Measurements from ENCODE around the gene DENND4B.

- TF ChIP-seq, protein P1, sequence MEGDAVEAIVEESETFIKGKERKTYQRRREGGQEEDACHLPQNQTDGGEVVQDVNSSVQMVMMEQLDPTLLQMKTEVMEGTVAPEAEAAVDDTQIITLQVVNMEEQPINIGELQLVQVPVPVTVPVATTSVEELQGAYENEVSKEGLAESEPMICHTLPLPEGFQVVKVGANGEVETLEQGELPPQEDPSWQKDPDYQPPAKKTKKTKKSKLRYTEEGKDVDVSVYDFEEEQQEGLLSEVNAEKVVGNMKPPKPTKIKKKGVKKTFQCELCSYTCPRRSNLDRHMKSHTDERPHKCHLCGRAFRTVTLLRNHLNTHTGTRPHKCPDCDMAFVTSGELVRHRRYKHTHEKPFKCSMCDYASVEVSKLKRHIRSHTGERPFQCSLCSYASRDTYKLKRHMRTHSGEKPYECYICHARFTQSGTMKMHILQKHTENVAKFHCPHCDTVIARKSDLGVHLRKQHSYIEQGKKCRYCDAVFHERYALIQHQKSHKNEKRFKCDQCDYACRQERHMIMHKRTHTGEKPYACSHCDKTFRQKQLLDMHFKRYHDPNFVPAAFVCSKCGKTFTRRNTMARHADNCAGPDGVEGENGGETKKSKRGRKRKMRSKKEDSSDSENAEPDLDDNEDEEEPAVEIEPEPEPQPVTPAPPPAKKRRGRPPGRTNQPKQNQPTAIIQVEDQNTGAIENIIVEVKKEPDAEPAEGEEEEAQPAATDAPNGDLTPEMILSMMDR (IDR thresholded peaks at IDR 0.05), result no peak
- TF ChIP-seq POLR2A (IDR thresholded peaks at IDR 0.05), result no peak
Observed at GRCh38 chr1:153956997-153957715, 10.6 kb upstream of the DENND4B start.

Measured in thyroid gland (tissue), 4 donors.